WTC11 (cell line): ENCODE results near the gene ATG9B. TPM values are rescaled to one million over a fixed set of nuclear protein-coding genes. Genes with fewer than 3 reads are reported as not detected.
A peak's percentile ranks its signal among the peaks of the same experiment; 100 is the strongest.

Source experiments
- ATAC-seq: fragments of 200-7000 bp; cut with Tn5 transposase; 2 replicates; pipeline ENCODE4 v1.10.0; 2021; ENCODE audit warnings: mild to moderate bottlenecking, moderate library complexity
- CTCF ChIA-PET: fragments of 300-600 bp; sonication (Branson Sonifier 250); formaldehyde crosslinking; loops from one replicate; lab custom pipeline; 2021; ENCODE audit warnings: antibody characterized with exemption; lab: Charles Lee
- POLR2A ChIA-PET: fragments of 350-600 bp; sonication (Branson Sonifier 250); formaldehyde crosslinking; loops from one replicate; lab custom pipeline; 2021; ENCODE audit warnings: antibody characterized with exemption; lab: Charles Lee
- DNase-seq: peaks from one replicate; pipeline ENCODE4 v3.0.0; 2021; ENCODE audit warnings: low spot score
- H3K27ac Mint-ChIP-seq: 2 replicates; pipeline ENCODE4 v1.8.0; 2021; ENCODE audit warnings: mixed read lengths
- H3K27me3 Mint-ChIP-seq: 2 replicates; pipeline ENCODE4 v1.8.0; 2021; ENCODE audit warnings: low read depth, mild to moderate bottlenecking, moderate library complexity, mixed read lengths
- H3K36me3 Mint-ChIP-seq: 2 replicates; pipeline ENCODE4 v1.8.0; 2021; ENCODE audit warnings: mixed read lengths
- H3K4me1 Mint-ChIP-seq: 2 replicates; pipeline ENCODE4 v1.8.0; 2022; ENCODE audit warnings: mixed read lengths
- H3K4me3 Mint-ChIP-seq: 2 replicates; pipeline ENCODE4 v1.8.0; 2021; ENCODE audit warnings: mild to moderate bottlenecking, moderate library complexity, mixed read lengths
- H3K9me3 Mint-ChIP-seq: 2 replicates; pipeline ENCODE4 v1.8.0; 2021; ENCODE audit warnings: mixed read lengths
- CREB1 ChIP-seq: sonication (generic); formaldehyde crosslinking; IDR thresholded peaks from 2 replicates; pipeline ENCODE4 v1.8.0; 2023; ENCODE audit warnings: mild to moderate bottlenecking, missing genetic modification reagents
- CREM ChIP-seq: sonication (generic); formaldehyde crosslinking; IDR thresholded peaks from 2 replicates; pipeline ENCODE4 v1.8.1; 2022; ENCODE audit warnings: mild to moderate bottlenecking, missing genetic modification reagents, moderate library complexity
- ELF4 ChIP-seq: sonication (generic); formaldehyde crosslinking; IDR thresholded peaks from 2 replicates; pipeline ENCODE4 v1.8.1; 2022; ENCODE audit warnings: low read depth, mild to moderate bottlenecking, moderate library complexity, missing genetic modification reagents
- ETV6 ChIP-seq: sonication (generic); formaldehyde crosslinking; IDR thresholded peaks from 2 replicates; pipeline ENCODE4 v1.8.1; 2022; ENCODE audit warnings: mild to moderate bottlenecking, missing genetic modification reagents
- GABPB1 ChIP-seq: sonication (generic); formaldehyde crosslinking; IDR thresholded peaks from 2 replicates; pipeline ENCODE4 v1.8.1; 2023; ENCODE audit warnings: mild to moderate bottlenecking, missing genetic modification reagents
- GTF2I ChIP-seq: fragments of 250-450 bp; sonication (Bioruptor Pico); conservative IDR thresholded peaks from 2 replicates; pipeline ENCODE4 v1.4.0; 2021; ENCODE audit warnings: mild to moderate bottlenecking
- HMGA2 ChIP-seq: fragments of 250-450 bp; sonication (Bioruptor Pico); IDR thresholded peaks from 2 replicates; pipeline ENCODE4 v1.4.0; 2021; ENCODE audit warnings: mild to moderate bottlenecking, moderate library complexity
- MYBL2 ChIP-seq: sonication (generic); formaldehyde crosslinking; IDR thresholded peaks from 2 replicates; pipeline ENCODE4 v1.8.1; 2023; ENCODE audit warnings: mild to moderate bottlenecking, moderate library complexity, missing genetic modification reagents
- NR3C1 ChIP-seq: sonication (generic); formaldehyde crosslinking; conservative IDR thresholded peaks from 2 replicates; pipeline ENCODE4 v1.8.1; 2023; ENCODE audit warnings: low read depth, mild to moderate bottlenecking, missing genetic modification reagents
- OVOL2 ChIP-seq: fragments of 250-450 bp; sonication (Bioruptor Pico); IDR thresholded peaks from 2 replicates; pipeline ENCODE4 v1.9.0; 2021; ENCODE audit warnings: mild to moderate bottlenecking, borderline replicate concordance
- RELA ChIP-seq: sonication (generic); formaldehyde crosslinking; IDR thresholded peaks from 2 replicates; pipeline ENCODE4 v1.8.1; 2022; ENCODE audit warnings: missing genetic modification reagents, mild to moderate bottlenecking, borderline replicate concordance
- SP1 ChIP-seq: sonication (generic); formaldehyde crosslinking; conservative IDR thresholded peaks from 2 replicates; pipeline ENCODE4 v1.8.1; 2022; ENCODE audit warnings: missing genetic modification reagents
- TCF7 ChIP-seq: sonication (generic); formaldehyde crosslinking; IDR thresholded peaks from 2 replicates; pipeline ENCODE4 v1.8.0; 2022; ENCODE audit warnings: mild to moderate bottlenecking, low read depth, missing genetic modification reagents, moderate library complexity
- TEAD4 ChIP-seq: sonication (generic); formaldehyde crosslinking; IDR thresholded peaks from 2 replicates; pipeline ENCODE4 v1.8.0; 2022; ENCODE audit warnings: mild to moderate bottlenecking, missing genetic modification reagents
- TP53 ChIP-seq: sonication (generic); formaldehyde crosslinking; IDR thresholded peaks from 2 replicates; pipeline ENCODE4 v1.8.1; 2023; ENCODE audit warnings: mild to moderate bottlenecking, missing genetic modification reagents
- ZNF396 ChIP-seq: fragments of 250-450 bp; sonication (Bioruptor Pico); IDR thresholded peaks from 2 replicates; pipeline ENCODE4 v1.8.0; 2021; ENCODE audit warnings: mild to moderate bottlenecking, moderate library complexity, borderline replicate concordance
- ZNF416 ChIP-seq: fragments of 250-450 bp; sonication (Bioruptor Pico); IDR thresholded peaks from 2 replicates; pipeline ENCODE4 v1.9.0; 2021; ENCODE audit warnings: mild to moderate bottlenecking, inconsistent platforms
- total RNA-seq: library from RNA; stranded (reverse); gene quantifications from 3 replicates; pipeline ENCODE4 v1.2.3, GENCODE V29; 2021
- TF ChIP-seq, protein P1 (sequence below): fragments of 200-600 bp; IDR thresholded peaks from 2 replicates; pipeline ENCODE4 v1.8.0; 2022; ENCODE audit warnings: antibody characterized with exemption
- TF ChIP-seq, protein P2 (sequence below): sonication (generic); formaldehyde crosslinking; IDR thresholded peaks from 2 replicates; pipeline ENCODE4 v1.8.1; 2022; ENCODE audit warnings: low read depth, missing genetic modification reagents, borderline replicate concordance
- TF ChIP-seq, protein P3 (sequence below): sonication (generic); formaldehyde crosslinking; IDR thresholded peaks from 2 replicates; pipeline ENCODE4 v1.8.0; 2022; ENCODE audit warnings: mild to moderate bottlenecking, missing genetic modification reagents
- TF ChIP-seq, protein P4 (sequence below): fragments of 250-450 bp; sonication (Bioruptor Pico); IDR thresholded peaks from 2 replicates; pipeline ENCODE4 v1.9.0; 2021; ENCODE audit warnings: mild to moderate bottlenecking
- TF ChIP-seq, protein P5 (sequence below): sonication (generic); formaldehyde crosslinking; IDR thresholded peaks from 2 replicates; pipeline ENCODE4 v1.8.1; 2023; ENCODE audit warnings: mild to moderate bottlenecking, missing genetic modification reagents

ATG9B gene
- total RNA-seq, 1 experiment from 2014 or later, result 2.4 TPM

DNA sequence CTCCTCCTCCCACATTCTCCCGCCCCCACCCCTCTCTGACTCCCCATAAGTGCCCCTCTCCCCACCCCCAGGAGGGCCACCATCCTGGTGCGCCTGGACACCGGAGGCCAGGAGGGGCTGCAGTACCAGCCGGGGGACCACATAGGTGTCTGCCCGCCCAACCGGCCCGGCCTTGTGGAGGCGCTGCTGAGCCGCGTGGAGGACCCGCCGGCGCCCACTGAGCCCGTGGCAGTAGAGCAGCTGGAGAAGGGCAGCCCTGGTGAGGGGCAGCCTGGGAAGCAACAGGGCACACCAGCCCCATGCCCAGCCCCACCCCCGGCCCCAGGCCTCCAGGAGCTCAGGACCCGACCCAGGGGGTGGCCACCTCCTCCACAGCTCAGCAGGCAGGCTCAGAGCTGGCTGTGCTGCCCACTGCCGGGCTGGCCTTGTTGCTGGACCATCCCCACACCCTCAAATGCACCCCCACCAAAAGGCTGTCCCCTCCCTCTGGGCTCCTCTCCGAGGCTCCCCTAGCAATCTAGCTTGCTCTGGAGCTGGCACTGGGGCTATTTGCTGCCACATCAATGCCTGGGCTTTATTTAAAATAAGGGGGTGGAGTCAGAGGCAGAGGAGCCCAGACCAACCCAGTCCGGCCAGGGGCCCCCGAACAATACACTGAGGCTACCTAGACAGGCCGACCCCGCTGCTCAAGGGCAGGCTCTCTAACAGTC, 14.8 kb downstream of the ATG9B start (continued):
- no peak for TF ChIP-seq ELF4 (CRISPR knock-in tag)

DNA sequence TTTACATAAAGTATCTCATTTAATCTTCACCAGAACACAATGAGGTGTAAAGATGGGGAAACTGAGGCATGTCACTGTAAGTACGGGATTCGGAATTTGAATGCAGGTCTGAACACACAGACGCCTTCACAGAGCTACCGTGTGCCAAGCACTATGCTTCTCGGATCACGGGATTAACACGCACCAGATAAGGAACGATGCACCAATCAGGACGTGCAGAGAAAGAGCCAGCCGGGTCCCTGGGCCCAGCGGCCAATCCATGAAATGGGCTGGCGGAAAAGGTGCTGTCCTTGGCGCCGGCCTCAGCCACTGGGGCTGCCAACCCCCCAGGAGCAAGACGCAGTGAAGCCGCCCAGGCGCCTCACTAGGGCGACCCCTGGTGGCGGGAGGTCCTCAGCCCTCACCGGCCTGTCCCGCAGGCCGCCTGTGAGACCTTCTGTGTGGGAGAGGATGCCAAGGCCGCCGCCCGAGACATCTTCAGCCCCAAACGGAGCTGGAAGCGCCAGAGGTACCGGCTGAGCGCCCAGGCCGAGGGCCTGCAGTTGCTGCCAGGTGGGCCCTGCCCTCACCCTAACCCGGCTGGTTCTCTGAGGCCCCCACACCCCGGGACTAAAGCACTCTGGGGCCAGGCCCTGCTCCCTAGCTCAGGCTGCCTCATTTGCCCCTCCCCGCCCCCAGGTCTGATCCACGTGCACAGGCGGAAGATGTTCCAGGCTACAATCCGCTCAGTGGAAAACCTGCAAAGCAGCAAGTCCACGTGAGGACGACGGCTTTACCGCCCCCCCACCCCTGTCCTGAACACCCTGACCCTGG, 15.6 kb downstream of the ATG9B start:
- ChIA-PET POLR2A (interaction anchor here (0.6 kb wide), 1 partner anchor 90 kb away, joined by 3 read pairs; no protein-coding TSS in a partner anchor), CTCF (interaction anchor here (0.6 to 6.6 kb wide), 43 partner anchors 10 to 248 kb away, joined by 3 to 112 read pairs (median 7); partner anchors contain the start of genes ABCB8, ABCF2, AGAP3 and CDK5)
- Mint-ChIP-seq H3K27me3 (peaks cover 13% of the 10 kb centered on the region), H3K27ac (no peak overlapping the region; the same call in 1 of the 2 replicates), H3K4me3 (peak overlapping the region; percentile 40), H3K36me3 (no peaks in the 10 kb centered on the region), H3K9me3 (no peaks in the 10 kb centered on the region), H3K4me1 (peaks cover 32% of the 10 kb centered on the region)
- ATAC-seq (peak; percentile 68), DNase-seq (peak; percentile 95)
- no peak for TF ChIP-seq ELF4 (CRISPR knock-in tag)
- TF ChIP-seq HMGA2 (CRISPR knock-in tag), result no peak
- TF ChIP-seq ETV6 (CRISPR knock-in tag), result peak; percentile 68; the same call in 1 of the 2 replicates
- TF ChIP-seq, protein P1, sequence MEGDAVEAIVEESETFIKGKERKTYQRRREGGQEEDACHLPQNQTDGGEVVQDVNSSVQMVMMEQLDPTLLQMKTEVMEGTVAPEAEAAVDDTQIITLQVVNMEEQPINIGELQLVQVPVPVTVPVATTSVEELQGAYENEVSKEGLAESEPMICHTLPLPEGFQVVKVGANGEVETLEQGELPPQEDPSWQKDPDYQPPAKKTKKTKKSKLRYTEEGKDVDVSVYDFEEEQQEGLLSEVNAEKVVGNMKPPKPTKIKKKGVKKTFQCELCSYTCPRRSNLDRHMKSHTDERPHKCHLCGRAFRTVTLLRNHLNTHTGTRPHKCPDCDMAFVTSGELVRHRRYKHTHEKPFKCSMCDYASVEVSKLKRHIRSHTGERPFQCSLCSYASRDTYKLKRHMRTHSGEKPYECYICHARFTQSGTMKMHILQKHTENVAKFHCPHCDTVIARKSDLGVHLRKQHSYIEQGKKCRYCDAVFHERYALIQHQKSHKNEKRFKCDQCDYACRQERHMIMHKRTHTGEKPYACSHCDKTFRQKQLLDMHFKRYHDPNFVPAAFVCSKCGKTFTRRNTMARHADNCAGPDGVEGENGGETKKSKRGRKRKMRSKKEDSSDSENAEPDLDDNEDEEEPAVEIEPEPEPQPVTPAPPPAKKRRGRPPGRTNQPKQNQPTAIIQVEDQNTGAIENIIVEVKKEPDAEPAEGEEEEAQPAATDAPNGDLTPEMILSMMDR, result peak; percentile 86
- TF ChIP-seq ZNF416 (CRISPR knock-in tag), result no peak
- TF ChIP-seq, protein P2, sequence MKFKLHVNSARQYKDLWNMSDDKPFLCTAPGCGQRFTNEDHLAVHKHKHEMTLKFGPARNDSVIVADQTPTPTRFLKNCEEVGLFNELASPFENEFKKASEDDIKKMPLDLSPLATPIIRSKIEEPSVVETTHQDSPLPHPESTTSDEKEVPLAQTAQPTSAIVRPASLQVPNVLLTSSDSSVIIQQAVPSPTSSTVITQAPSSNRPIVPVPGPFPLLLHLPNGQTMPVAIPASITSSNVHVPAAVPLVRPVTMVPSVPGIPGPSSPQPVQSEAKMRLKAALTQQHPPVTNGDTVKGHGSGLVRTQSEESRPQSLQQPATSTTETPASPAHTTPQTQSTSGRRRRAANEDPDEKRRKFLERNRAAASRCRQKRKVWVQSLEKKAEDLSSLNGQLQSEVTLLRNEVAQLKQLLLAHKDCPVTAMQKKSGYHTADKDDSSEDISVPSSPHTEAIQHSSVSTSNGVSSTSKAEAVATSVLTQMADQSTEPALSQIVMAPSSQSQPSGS, result no peak
- TF ChIP-seq GTF2I (CRISPR knock-in tag), result peak; percentile 83
- no peak for TF ChIP-seq CREB1 (CRISPR knock-in tag)
- TF ChIP-seq TCF7 (CRISPR knock-in tag), result no peak
- no peak for TF ChIP-seq TP53 (CRISPR knock-in tag)
- TF ChIP-seq NR3C1 (CRISPR knock-in tag), result no peak
- no peak for TF ChIP-seq RELA (CRISPR knock-in tag)
- peak; percentile 74 for TF ChIP-seq SP1
- no peak for TF ChIP-seq GABPB1 (CRISPR knock-in tag)
- no peak for TF ChIP-seq TEAD4 (CRISPR knock-in tag)
- no peak for TF ChIP-seq CREM (CRISPR knock-in tag)
- TF ChIP-seq, protein P3, sequence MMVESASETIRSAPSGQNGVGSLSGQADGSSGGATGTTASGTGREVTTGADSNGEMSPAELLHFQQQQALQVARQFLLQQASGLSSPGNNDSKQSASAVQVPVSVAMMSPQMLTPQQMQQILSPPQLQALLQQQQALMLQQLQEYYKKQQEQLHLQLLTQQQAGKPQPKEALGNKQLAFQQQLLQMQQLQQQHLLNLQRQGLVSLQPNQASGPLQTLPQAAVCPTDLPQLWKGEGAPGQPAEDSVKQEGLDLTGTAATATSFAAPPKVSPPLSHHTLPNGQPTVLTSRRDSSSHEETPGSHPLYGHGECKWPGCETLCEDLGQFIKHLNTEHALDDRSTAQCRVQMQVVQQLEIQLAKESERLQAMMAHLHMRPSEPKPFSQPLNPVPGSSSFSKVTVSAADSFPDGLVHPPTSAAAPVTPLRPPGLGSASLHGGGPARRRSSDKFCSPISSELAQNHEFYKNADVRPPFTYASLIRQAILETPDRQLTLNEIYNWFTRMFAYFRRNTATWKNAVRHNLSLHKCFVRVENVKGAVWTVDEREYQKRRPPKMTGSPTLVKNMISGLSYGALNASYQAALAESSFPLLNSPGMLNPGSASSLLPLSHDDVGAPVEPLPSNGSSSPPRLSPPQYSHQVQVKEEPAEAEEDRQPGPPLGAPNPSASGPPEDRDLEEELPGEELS (CRISPR knock-in tag), result 0 out of 2 replicates have a peak, but pooled peaks have one; percentile 31
- TF ChIP-seq, protein P4, sequence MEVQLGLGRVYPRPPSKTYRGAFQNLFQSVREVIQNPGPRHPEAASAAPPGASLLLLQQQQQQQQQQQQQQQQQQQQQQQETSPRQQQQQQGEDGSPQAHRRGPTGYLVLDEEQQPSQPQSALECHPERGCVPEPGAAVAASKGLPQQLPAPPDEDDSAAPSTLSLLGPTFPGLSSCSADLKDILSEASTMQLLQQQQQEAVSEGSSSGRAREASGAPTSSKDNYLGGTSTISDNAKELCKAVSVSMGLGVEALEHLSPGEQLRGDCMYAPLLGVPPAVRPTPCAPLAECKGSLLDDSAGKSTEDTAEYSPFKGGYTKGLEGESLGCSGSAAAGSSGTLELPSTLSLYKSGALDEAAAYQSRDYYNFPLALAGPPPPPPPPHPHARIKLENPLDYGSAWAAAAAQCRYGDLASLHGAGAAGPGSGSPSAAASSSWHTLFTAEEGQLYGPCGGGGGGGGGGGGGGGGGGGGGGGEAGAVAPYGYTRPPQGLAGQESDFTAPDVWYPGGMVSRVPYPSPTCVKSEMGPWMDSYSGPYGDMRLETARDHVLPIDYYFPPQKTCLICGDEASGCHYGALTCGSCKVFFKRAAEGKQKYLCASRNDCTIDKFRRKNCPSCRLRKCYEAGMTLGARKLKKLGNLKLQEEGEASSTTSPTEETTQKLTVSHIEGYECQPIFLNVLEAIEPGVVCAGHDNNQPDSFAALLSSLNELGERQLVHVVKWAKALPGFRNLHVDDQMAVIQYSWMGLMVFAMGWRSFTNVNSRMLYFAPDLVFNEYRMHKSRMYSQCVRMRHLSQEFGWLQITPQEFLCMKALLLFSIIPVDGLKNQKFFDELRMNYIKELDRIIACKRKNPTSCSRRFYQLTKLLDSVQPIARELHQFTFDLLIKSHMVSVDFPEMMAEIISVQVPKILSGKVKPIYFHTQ (CRISPR knock-in tag), result no peak
- TF ChIP-seq, protein P5, sequence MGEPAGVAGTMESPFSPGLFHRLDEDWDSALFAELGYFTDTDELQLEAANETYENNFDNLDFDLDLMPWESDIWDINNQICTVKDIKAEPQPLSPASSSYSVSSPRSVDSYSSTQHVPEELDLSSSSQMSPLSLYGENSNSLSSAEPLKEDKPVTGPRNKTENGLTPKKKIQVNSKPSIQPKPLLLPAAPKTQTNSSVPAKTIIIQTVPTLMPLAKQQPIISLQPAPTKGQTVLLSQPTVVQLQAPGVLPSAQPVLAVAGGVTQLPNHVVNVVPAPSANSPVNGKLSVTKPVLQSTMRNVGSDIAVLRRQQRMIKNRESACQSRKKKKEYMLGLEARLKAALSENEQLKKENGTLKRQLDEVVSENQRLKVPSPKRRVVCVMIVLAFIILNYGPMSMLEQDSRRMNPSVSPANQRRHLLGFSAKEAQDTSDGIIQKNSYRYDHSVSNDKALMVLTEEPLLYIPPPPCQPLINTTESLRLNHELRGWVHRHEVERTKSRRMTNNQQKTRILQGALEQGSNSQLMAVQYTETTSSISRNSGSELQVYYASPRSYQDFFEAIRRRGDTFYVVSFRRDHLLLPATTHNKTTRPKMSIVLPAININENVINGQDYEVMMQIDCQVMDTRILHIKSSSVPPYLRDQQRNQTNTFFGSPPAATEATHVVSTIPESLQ (CRISPR knock-in tag), result no peak
- TF ChIP-seq MYBL2 (CRISPR knock-in tag), result no peak
- TF ChIP-seq OVOL2, result no peak
- TF ChIP-seq ZNF396 (CRISPR knock-in tag), result no peak
